H9 (cell line): ENCODE results near the gene SLC16A4. TPM values are rescaled to one million over a fixed set of nuclear protein-coding genes. Genes with fewer than 3 reads are reported as not detected.

ENCODE experiments used
- DNase-seq: peaks from one replicate; pipeline ENCODE4 v3.0.0-alpha.2; 2017
- H2AFZ ChIP-seq: one replicate; pipeline ENCODE4 v1.6.1; 2013; ENCODE audit warnings: mild to moderate bottlenecking, low read length, control low read depth, moderate library complexity
- H2AK5ac ChIP-seq: 2 replicates; pipeline ENCODE4 v1.6.1; 2013; ENCODE audit warnings: low read length, control low read depth, mixed read lengths; ENCODE audit not compliant: insufficient read length
- H2BK120ac ChIP-seq: one replicate; pipeline ENCODE4 v1.6.1; 2013; ENCODE audit warnings: low read depth, mild to moderate bottlenecking, low read length, control low read depth, inconsistent platforms; ENCODE audit not compliant: poor library complexity, severe bottlenecking
- H2BK12ac ChIP-seq: 2 replicates; pipeline ENCODE4 v1.6.1; 2013; ENCODE audit warnings: low read length, control low read depth, mixed read lengths, low read depth; ENCODE audit not compliant: insufficient read length
- H2BK15ac ChIP-seq: 2 replicates; pipeline ENCODE4 v1.6.1; 2013; ENCODE audit warnings: low read depth, low read length, control low read depth
- H2BK20ac ChIP-seq: one replicate; pipeline ENCODE4 v1.6.1; 2013; ENCODE audit warnings: low read depth, mild to moderate bottlenecking, low read length, control low read depth, inconsistent platforms; ENCODE audit not compliant: poor library complexity, severe bottlenecking
- H2BK5ac ChIP-seq: 2 replicates; pipeline ENCODE4 v1.6.1; 2013; ENCODE audit warnings: low read length, control low read depth, mixed read lengths; ENCODE audit not compliant: insufficient read length
- H3K14ac ChIP-seq: 2 replicates; pipeline ENCODE4 v1.6.1; 2013; ENCODE audit warnings: low read length, control low read depth; ENCODE audit not compliant: insufficient read depth
- H3K18ac ChIP-seq: 2 replicates; pipeline ENCODE4 v1.6.1; 2013; ENCODE audit warnings: low read depth, mild to moderate bottlenecking, mixed read lengths, low read length, control low read depth; ENCODE audit not compliant: insufficient read length
- H3K23ac ChIP-seq: 2 replicates; pipeline ENCODE4 v1.6.1; 2013; ENCODE audit warnings: low read length, control low read depth, mixed read lengths, low read depth; ENCODE audit not compliant: insufficient read length
- H3K23me2 ChIP-seq: 2 replicates; pipeline ENCODE4 v1.6.1; 2013; ENCODE audit warnings: low read depth, mild to moderate bottlenecking, mixed read lengths, low read length, control low read depth; ENCODE audit not compliant: insufficient read length, poor library complexity, severe bottlenecking
- H3K27ac ChIP-seq: 2 replicates; pipeline ENCODE4 v1.5.1; 2013; ENCODE audit warnings: low read length, control low read depth, mixed read lengths, low read depth; ENCODE audit not compliant: insufficient read length
- H3K27me3 ChIP-seq: 2 replicates; pipeline ENCODE4 v1.6.1; 2013; ENCODE audit warnings: low read length, control low read depth, inconsistent platforms; ENCODE audit not compliant: insufficient read depth
- H3K4ac ChIP-seq: 2 replicates; pipeline ENCODE4 v1.6.1; 2013; ENCODE audit warnings: low read depth, mild to moderate bottlenecking, control low read depth, inconsistent platforms, low read length, moderate library complexity
- H3K4me1 ChIP-seq: 2 replicates; pipeline ENCODE4 v1.6.1; 2013; ENCODE audit warnings: low read length, control low read depth, inconsistent platforms; ENCODE audit not compliant: insufficient read depth
- H3K4me2 ChIP-seq: 2 replicates; pipeline ENCODE4 v1.6.1; 2013; ENCODE audit warnings: low read length, control low read depth, mixed read lengths; ENCODE audit not compliant: insufficient read length, insufficient read depth
- H3K56ac ChIP-seq: 2 replicates; pipeline ENCODE4 v1.6.1; 2013; ENCODE audit warnings: low read depth, mild to moderate bottlenecking, mixed read lengths, low read length, control low read depth; ENCODE audit not compliant: insufficient read length
- H3K79me1 ChIP-seq: 2 replicates; pipeline ENCODE4 v1.6.1; 2013; ENCODE audit warnings: low read depth, mild to moderate bottlenecking, moderate library complexity, low read length, control low read depth, inconsistent platforms; ENCODE audit not compliant: insufficient read depth, poor library complexity, severe bottlenecking
- H3K79me2 ChIP-seq: 2 replicates; pipeline ENCODE4 v1.6.1; 2013; ENCODE audit warnings: low read length, control low read depth, inconsistent platforms; ENCODE audit not compliant: insufficient read depth
- H3K9ac ChIP-seq: 2 replicates; pipeline ENCODE4 v1.6.1; 2013; ENCODE audit warnings: low read length, control low read depth, mixed read lengths; ENCODE audit not compliant: insufficient read length; ENCODE audit errors: extremely low read depth
- H3K9me3 ChIP-seq: one replicate; pipeline ENCODE4 v1.6.1; 2013; ENCODE audit warnings: low read depth, low read length, inconsistent platforms; ENCODE audit not compliant: control insufficient read depth
- H3T11ph ChIP-seq: one replicate; pipeline ENCODE4 v1.6.1; 2013; ENCODE audit warnings: mild to moderate bottlenecking, low read length, control low read depth, inconsistent platforms
- H4K20me1 ChIP-seq: one replicate; pipeline ENCODE4 v1.6.1; 2013; ENCODE audit not compliant: control insufficient read depth, insufficient read length, insufficient read depth
- H4K5ac ChIP-seq: 2 replicates; pipeline ENCODE4 v1.6.1; 2013; ENCODE audit warnings: low read depth, mild to moderate bottlenecking, mixed read lengths, low read length, control low read depth; ENCODE audit not compliant: insufficient read length
- H4K8ac ChIP-seq: replicated peaks from 2 replicates; pipeline ENCODE4 v1.6.1; 2013; ENCODE audit warnings: low read length, control low read depth, mixed read lengths, low read depth; ENCODE audit not compliant: insufficient read length
- H4K91ac ChIP-seq: 2 replicates; pipeline ENCODE4 v1.6.1; 2013; ENCODE audit warnings: low read depth, mild to moderate bottlenecking, moderate library complexity, mixed read lengths, low read length, control low read depth; ENCODE audit not compliant: insufficient read length
- H3K27ac Mint-ChIP-seq, 3 experiments: 2 replicates in 2 of 3; 3 replicates in 1 of 3; pipeline ENCODE4 v1.8.0; 2020 to 2021; ENCODE audit warnings: mixed read lengths in 3 of 3, mild to moderate bottlenecking in 1 of 3, moderate library complexity in 1 of 3
- H3K27me3 Mint-ChIP-seq: 2 replicates; pipeline ENCODE4 v1.8.0; 2021; ENCODE audit warnings: low read depth, mild to moderate bottlenecking, moderate library complexity, mixed read lengths
- H3K36me3 Mint-ChIP-seq, 3 experiments: 2 replicates in 2 of 3; 3 replicates in 1 of 3; pipeline ENCODE4 v1.8.0; 2020 to 2021; ENCODE audit warnings: low read depth in 3 of 3, mixed read lengths in 3 of 3; ENCODE audit not compliant: insufficient read depth in 1 of 3
- H3K4me1 Mint-ChIP-seq, 2 experiments: 2 replicates each; pipeline ENCODE4 v1.8.0; 2020; ENCODE audit warnings: mixed read lengths in 2 of 2
- H3K4me3 Mint-ChIP-seq, 2 experiments: 2 replicates in 1 of 2; 3 replicates in 1 of 2; pipeline ENCODE4 v1.8.0; 2020 to 2021; ENCODE audit warnings: mild to moderate bottlenecking in 2 of 2, mixed read lengths in 2 of 2, moderate library complexity in 1 of 2
- H3K9me3 Mint-ChIP-seq, 2 experiments: 2 replicates in 1 of 2; 3 replicates in 1 of 2; pipeline ENCODE4 v1.8.0; 2020; ENCODE audit warnings: mild to moderate bottlenecking in 2 of 2, mixed read lengths in 2 of 2, moderate library complexity in 1 of 2
- WGBS: extraction: QIAGEN DNeasy Blood & Tissue Kit; methylation state at CpG from one replicate; pipeline ENCODE4 v1.1.7; 2013; ENCODE audit warnings: missing lambda C conversion rate, low lambda C conversion rate, mixed read lengths; ENCODE audit not compliant: insufficient read length; ENCODE audit errors: extremely low coverage; 5-methylcytosine and 5-hydroxymethylcytosine counted together
- total RNA-seq: library from RNA; stranded (reverse); gene quantifications from 2 replicates; pipeline ENCODE4 v1.2.1, GENCODE V29; 2021
- TF ChIP-seq, protein P1 (sequence below): fragments of 200-600 bp; sonication (generic); conservative IDR thresholded peaks from 3 replicates; pipeline ENCODE4 v1.8.0; 2021; ENCODE audit warnings: antibody characterized with exemption, mild to moderate bottlenecking

SLC16A4 gene
- total RNA-seq, 1 experiment from 2014 or later = 0.17 TPM

DNA sequence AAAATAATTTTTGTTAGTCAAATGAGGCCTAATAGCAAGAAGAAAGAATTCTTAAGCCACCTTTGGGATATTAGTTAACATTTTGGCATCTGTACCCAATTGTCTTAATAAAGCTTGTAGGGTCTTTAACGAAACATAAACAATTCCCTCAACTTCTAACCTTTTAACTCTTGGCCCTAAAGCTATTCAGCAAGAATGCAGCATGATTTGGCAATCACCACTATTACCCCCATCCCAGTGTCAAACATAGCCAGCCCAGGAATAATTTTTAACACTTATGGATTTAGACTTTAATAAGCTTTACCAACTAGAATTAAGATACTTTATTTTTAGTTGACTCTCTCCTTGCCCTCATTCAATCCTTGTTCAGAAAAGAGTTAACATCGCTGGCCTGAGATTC lies 2.5 kb upstream of the SLC16A4 start:
- Histone ChIP-seq H2BK5ac (no peak overlapping the region), H2AFZ (no peak overlapping the region), H3K4ac (no peak overlapping the region), H3K4me2 (no peak overlapping the region), H3K14ac (no peak overlapping the region), H2AK5ac (no peak overlapping the region), H2BK20ac (no peak overlapping the region), H3T11ph (no peak overlapping the region), H3K9ac (no peak overlapping the region), H2BK120ac (no peak overlapping the region), H3K27me3 (no peaks in the 10 kb centered on the region), H4K8ac (no peak overlapping the region), H2BK12ac (no peak overlapping the region), H3K56ac (no peak overlapping the region), H3K27ac (no peak overlapping the region), H3K79me1 (no peaks in the 10 kb centered on the region), H3K4me1 (no peaks in the 10 kb centered on the region), H3K18ac (no peak overlapping the region), H4K91ac (no peak overlapping the region), H4K20me1 (no peaks in the 10 kb centered on the region), H4K5ac (no peak overlapping the region), H2BK15ac (no peak overlapping the region), H3K23ac (no peak overlapping the region), H3K9me3 (no peaks in the 10 kb centered on the region), H3K79me2 (no peaks in the 10 kb centered on the region), H3K23me2 (no peaks in the 10 kb centered on the region)
- no peak for DNase-seq
- WGBS = no CpG with 5 or more reads among the region's 2 CpGs
- H3K27me3 Mint-ChIP-seq = no peaks in the 10 kb centered on the region
- H3K27ac Mint-ChIP-seq = no peak overlapping the region; a peak in 1 of 7 replicates
- TF ChIP-seq, protein P1, sequence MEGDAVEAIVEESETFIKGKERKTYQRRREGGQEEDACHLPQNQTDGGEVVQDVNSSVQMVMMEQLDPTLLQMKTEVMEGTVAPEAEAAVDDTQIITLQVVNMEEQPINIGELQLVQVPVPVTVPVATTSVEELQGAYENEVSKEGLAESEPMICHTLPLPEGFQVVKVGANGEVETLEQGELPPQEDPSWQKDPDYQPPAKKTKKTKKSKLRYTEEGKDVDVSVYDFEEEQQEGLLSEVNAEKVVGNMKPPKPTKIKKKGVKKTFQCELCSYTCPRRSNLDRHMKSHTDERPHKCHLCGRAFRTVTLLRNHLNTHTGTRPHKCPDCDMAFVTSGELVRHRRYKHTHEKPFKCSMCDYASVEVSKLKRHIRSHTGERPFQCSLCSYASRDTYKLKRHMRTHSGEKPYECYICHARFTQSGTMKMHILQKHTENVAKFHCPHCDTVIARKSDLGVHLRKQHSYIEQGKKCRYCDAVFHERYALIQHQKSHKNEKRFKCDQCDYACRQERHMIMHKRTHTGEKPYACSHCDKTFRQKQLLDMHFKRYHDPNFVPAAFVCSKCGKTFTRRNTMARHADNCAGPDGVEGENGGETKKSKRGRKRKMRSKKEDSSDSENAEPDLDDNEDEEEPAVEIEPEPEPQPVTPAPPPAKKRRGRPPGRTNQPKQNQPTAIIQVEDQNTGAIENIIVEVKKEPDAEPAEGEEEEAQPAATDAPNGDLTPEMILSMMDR = no peak
- H3K4me1 Mint-ChIP-seq = peaks cover 18 to 24% of the 10 kb centered on the region in 2 experiments
- H3K4me3 Mint-ChIP-seq = no peak overlapping the region
- H3K9me3 Mint-ChIP-seq = no peaks in the 10 kb centered on the region; a peak in 1 of 5 replicates
- H3K36me3 Mint-ChIP-seq = peaks cover 7 to 21% (median 11%) of the 10 kb centered on the region in 3 experiments
